HG03439 (cell line): ENCODE measurements around the gene SSU72.
"Not testable (repeated sequence)": the region's sequence is repeated elsewhere in the genome, so short reads cannot be mapped to it uniquely, and the experiment has no call there.

Source experiments
- ATAC-seq: cut with Tn5 transposase; IDR thresholded peaks from one replicate; pipeline ENCODE4 v1.9.1; 2021; ENCODE audit warnings: mild to moderate bottlenecking, moderate library complexity; ENCODE audit not compliant: unreplicated experiment

SSU72 gene

GRCh38 chr1:1543706-1544099 lies 31.0 kb downstream of the SSU72 start:
- no peak for ATAC-seq

- no peak for ATAC-seq
Observed at GRCh38 chr1:1542766-1543705, 31.6 kb downstream of the SSU72 start.

GRCh38 chr1:1541956-1542765 lies 32.5 kb downstream of the SSU72 start:
- ATAC-seq = no peak

DNA sequence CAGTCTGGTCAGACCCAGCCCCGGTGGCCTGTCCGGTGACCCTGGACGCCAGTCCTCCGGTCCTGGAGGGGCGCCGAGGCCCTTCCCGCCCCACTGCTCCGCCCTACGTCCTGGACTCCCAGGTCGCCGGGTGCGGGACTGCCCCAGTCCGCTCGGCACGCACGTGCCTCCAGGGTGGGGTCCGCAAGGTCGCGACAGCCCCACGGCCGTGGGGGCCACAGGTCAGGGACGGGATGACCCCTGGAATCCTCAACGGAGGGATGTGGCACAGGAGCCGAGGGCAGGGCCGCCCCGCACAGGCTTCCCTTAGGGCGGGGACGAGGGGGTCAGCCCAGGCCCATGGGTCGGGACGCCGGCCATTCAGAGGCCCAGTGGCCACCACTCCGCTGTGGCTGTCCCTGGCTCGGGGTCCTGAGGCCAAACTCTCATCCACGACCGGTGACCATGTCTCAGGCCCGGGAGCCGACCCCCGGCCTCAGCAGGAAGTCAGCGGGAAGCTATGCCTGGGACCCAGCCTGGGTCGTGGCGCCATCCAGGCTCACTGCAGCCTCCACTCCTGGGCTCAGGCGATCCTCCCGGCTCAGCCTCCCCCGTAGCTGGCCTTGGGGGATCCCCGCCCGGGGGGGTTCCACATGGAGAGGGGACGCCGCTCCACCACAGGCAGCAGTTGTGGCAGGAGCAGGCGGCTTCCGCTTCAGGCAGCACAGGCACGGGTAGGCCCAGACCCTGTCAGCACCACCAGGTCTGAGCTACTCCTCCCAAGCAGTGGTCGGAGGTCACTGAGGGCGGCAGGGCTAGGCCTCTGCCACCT lies 33.6 kb downstream of the SSU72 start:
- no peak for ATAC-seq

DNA sequence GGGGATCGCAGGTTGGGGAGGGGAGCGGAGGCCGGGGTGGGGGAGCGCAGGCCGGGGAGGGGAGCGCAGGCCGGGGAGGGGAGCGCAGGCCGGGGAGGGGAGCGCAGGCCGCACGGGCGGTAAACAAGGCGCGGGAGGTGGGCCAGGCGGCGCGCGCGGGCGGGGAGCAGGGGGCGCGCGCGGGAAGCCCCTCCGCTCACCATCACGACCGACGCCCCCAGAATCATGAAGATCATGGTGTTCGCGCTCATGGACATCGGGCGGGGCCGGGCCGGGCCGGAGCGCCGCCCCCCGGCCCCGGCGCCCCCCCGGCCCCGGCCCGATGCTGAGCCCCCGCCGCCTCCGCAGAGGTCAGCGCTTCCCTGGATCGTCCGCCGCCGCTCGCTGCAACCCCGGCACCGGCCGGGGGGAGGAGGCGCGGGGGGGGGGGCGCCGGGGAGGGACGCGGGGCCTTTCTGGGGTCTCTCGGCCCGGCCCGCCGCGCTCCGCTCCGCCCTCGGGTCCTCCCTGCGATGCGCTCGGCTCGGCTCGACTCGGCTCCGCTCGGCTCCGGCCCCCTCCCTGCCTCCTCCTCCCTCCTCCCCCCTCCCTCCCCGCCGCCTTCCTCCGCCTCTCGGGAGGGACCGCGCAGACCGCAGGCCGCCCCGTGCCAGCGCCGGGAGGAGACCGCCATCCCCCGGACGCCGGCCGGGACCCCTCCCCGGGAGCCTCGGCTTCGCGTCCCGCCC lies 34.4 kb downstream of the SSU72 start, which contains the start of gene TMEM240:
Gene TMEM240, minus strand, starts transcription at position 535 of the 728 bp plus-strand sequence. Its CDS starts 278 bp downstream, at position 257.
- no peak for ATAC-seq

GRCh38 chr1:1539310-1540089 lies 35.2 kb downstream of the SSU72 start:
- ATAC-seq = no peak

GRCh38 chr1:1538989-1539309 lies 35.7 kb downstream of the SSU72 start:
- ATAC-seq = no peak

- no peak for ATAC-seq
Observed at GRCh38 chr1:1538334-1538733, 36.3 kb downstream of the SSU72 start.

GRCh38 chr1:1537626-1538250 lies 36.9 kb downstream of the SSU72 start:
- no peak for ATAC-seq

DNA sequence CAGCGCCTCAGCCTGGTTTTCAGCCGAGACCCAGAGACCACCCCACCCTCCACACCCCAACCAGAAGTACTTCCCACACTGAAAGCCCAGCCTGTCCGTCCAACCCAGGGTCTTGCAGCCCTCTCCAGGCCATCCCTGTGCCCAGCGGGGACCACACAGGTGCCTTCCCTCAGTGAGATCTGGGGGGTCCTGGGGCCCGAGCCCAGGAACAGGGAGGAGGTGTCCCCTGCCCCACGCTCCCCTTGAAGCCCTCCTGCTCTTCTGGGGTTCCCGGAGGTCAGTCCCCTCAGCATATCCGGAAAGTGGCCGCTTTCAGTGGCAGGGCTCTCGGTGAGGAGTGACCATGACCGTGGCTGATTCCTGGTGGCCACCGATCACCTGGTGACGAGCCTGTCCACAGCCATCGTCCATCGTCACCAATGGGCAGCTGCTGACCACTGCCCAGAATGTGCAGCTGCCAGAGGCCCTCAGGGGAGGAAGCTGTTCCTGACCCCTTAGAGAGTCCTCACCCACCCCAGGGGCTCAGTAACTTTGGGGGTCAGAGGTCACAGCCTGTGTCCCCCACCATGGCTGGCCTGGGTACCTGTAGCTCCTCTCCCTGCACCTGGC lies 37.6 kb downstream of the SSU72 start:
- no peak for ATAC-seq

DNA sequence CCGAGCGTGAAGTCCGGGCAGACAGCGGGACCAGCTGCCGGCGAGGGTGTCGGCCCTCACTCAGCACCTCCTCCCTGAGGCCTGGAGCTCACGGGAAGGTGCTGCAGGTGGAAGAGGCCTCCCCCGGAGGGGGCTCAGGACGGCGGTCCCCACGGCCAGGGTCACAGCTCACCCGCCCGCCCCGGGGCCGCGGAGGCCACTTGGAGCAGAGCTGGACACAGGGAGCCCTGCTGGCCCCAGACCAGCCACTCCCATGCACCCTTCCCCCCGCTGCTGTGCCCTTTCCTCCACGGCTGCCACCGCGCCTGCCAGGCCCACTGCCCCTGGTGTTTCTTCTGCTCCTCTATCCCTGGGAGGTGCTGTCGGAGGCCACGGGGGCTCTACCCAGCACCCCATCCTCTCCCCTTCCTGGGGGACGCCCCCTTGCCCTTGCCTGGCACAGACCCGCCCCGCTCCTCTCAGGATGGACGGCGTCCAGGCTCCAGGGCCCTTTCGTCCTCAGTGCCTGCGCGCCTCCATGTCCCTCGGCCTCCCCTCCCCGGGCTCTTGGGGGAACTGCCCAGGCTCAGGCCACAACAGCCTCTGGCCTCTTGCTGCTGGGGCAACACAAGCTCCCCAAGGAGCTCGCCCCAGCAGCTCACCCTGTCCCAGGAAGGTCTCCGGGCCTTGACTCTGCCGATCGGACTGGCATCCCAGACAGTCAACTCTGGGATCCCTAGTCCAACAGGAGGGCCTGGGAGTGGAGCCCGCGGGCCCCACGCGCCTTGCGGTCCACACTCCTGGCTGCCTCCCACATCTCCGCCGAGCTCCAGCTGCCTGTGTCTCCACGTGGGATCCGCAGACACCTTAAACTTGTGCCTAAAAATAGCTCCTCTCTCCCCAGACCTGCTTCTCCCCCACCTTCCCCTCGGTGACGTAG lies 38.4 kb downstream of the SSU72 start:
- ATAC-seq = no peak

DNA sequence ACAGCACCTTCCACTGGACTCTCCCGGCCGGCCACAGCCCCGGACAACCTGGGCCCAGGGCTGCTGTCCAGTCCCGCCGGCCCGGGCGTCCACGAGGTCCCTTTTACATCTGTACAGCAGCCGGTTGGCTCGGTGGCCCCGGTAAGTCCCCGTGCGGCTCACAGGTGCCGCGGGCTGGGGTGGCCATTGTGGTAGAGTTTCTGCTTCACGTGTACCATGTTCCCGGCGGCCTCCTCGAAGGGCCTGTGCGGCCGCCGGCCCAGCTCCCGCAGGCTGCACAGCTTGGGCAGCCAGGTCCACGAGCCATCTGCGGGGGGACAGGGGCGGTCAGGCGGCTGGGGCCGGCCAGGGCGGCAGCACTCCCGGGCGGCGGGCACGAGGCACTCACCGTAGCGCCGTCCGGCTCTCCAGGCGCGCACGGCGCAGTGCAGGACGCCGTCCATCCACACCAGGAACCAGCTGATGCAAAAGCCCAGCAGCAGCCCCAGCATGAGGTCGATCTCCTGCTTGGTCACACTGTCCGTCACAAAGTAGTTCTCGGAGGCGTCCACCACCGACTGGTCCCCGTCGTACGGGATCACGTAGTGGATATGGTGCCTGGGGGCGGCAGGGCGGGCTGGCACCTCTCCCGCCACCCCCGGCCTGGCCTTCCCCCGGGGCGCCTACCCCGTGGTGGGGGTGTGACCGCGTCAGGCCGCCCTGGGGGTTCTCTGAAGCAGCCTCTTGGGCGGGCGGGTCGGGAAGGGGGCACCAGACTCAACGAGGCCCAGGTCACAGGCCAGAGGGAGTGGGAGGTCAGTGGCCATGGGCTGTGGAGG lies 39.3 kb downstream of the SSU72 start:
- ATAC-seq = no peak

- no peak for ATAC-seq
Observed at GRCh38 chr1:1534401-1535154, 40.1 kb downstream of the SSU72 start.

DNA sequence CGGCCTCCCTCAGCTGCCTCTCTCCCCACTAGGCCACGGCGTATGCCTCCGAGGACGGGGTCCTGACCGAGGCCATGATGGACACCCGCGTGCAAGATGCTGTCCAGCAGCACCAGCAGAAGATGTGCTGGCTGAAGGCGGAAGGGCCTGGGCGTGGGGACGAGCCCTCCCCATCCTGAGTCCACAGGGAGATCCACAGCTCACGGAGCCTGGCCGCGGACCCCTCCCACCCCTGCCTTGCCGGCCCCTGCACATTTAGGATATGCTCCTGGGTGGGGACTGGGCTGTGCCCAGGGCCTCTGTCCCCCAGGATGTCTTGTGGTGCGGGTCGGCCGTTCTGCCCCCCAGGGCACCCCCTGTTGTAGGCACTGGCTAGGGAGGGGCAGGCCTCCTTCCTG lies 40.8 kb downstream of the SSU72 start:
- not testable (repeated sequence) for ATAC-seq

DNA sequence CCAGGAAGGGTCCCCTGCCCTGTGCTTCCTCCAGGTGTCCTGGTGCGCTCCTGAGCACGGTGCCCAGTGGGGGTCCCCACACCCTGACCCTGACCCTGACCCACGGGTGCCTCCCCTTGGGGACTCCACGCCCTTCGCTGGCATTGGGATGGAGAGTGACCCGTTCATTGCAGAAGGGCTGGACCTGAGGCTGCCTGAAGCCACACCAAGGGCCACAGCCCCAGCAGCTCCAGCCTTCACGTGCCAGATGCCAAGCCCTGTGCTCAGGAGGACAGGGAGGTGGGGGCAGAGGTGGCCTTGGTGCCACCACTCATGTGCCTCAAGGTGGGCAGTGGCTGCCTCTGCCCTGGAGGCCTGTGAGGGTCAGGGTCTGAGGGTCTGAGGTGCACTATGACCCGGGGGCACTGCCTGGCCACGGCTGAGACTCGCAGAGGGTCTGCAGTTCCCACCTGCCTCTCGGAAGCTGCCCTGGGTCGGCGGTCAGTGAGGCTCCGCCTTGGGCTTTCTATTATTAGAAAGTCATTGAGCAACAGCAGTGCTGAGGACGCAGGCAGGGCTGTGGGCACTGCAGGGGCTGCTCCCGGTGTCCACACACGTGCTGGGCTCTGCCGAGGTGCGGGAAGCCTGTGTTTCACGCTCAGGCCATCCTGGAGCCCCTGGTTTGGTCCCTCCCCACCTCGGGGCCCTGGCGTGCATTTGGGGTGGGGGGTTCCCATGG lies 41.3 kb downstream of the SSU72 start:
- ATAC-seq = not testable (repeated sequence)
